Right lung (tissue), 5 donors: ENCODE data around the gene GP9. TPM values are rescaled to one million over a fixed set of nuclear protein-coding genes. Genes with fewer than 3 reads are reported as not detected.
"Not testable (repeated sequence)": the region's sequence is repeated elsewhere in the genome, so short reads cannot be mapped to it uniquely, and the experiment has no call there.

Experiments used
- DNase-seq, 2 donors: peaks; one replicate each; pipeline ENCODE4 v3.0.0-alpha.2; 2013
- polyA plus RNA-seq, 5 donors: library from polyadenylated mRNA; unstranded; fragments of 120-200 nt; gene quantifications; one replicate each; pipeline versions ENCODE4 v1.2.1 to v1.2.3, GENCODE V29; 2013; ENCODE audit warnings: inconsistent platforms in 1 of 5, low replicate concordance in 1 of 5; ENCODE audit not compliant: insufficient read length in 5 of 5, insufficient read depth in 1 of 5

GP9 gene
- polyA plus RNA-seq, 5 donors = 1.7 to 3.3 (median 2.4) TPM

- DNase-seq = no peak
Observed at GRCh38 chr3:129046732-129047552, 13.6 kb upstream of the GP9 start.

GRCh38 chr3:129047553-129047839 is 13.1 kb upstream of the GP9 start:
- DNase-seq = no peak

GRCh38 chr3:129050556-129051295 is 9.9 kb upstream of the GP9 start:
- DNase-seq = no peak

- no peak for DNase-seq
Observed at GRCh38 chr3:129051871-129052340, 8.7 kb upstream of the GP9 start.

- peak; percentile 70 to 77 for DNase-seq
Observed at GRCh38 chr3:129052675-129053074, 7.9 kb upstream of the GP9 start.

- DNase-seq = no peak
Observed at GRCh38 chr3:129054605-129055104, 5.9 kb upstream of the GP9 start.

GRCh38 chr3:129056451-129057173 is 4.0 kb upstream of the GP9 start:
- no peak for DNase-seq

- no peak for DNase-seq
Observed at GRCh38 chr3:129057249-129057648, 3.3 kb upstream of the GP9 start.

GRCh38 chr3:129058441-129059200 is 2.0 kb upstream of the GP9 start:
- DNase-seq = no peak

- no peak for DNase-seq
Observed at GRCh38 chr3:129059311-129059958, 1.1 kb upstream of the GP9 start.

GRCh38 chr3:129061023-129061887 is 676 bp downstream of the GP9 start:
- no peak for DNase-seq

- no peak for DNase-seq
Observed at GRCh38 chr3:129061888-129062834, 1.6 kb downstream of the GP9 start.

- no peak for DNase-seq
Observed at GRCh38 chr3:129063091-129063640, 2.6 kb downstream of the GP9 start.

GRCh38 chr3:129063841-129064482 is 3.4 kb downstream of the GP9 start:
- no peak for DNase-seq

GRCh38 chr3:129065016-129065719 is 4.6 kb downstream of the GP9 start:
- no peak for DNase-seq

GRCh38 chr3:129065720-129066073 is 5.1 kb downstream of the GP9 start:
- no peak for DNase-seq

GRCh38 chr3:129067719-129068118 is 7.1 kb downstream of the GP9 start:
- DNase-seq = not testable (repeated sequence)
